ENCODE results near the gene ANKRD17.

- peak in 1 of 4 experiments; percentile 14 for TF ChIP-seq CTCF (IDR thresholded peaks at IDR 0.05)
- peak in 1 of 2 donors; percentile 19 for TF ChIP-seq POLR2A (IDR thresholded peaks at IDR 0.05)
Observed at GRCh38 chr4:73222466-73223257, 35.9 kb downstream of the ANKRD17 start.

Measured in uterus (tissue), 2 donors.